CD14-positive monocyte (primary cell): ENCODE results near the gene PLEKHG1. TPM values are rescaled to one million over a fixed set of nuclear protein-coding genes. Genes with fewer than 3 reads are reported as not detected.

ENCODE experiments used
- DNase-seq, 3 donors: peaks; one replicate each; pipeline ENCODE4 v3.0.0-alpha.2; 2011 to 2022
- H2AFZ ChIP-seq: 2 replicates; pipeline ENCODE4 v1.6.0; 2012; ENCODE audit warnings: mild to moderate bottlenecking, low read depth, low read length, inconsistent platforms; ENCODE audit not compliant: insufficient read depth, poor library complexity, severe bottlenecking
- H3K27ac ChIP-seq, 2 donors: 1 replicate in 1 of 2; 2 replicates in 1 of 2; pipeline ENCODE4 v1.5.1; 2012 to 2013; ENCODE audit warnings: low read length in 2 of 2, control low read depth in 1 of 2, inconsistent platforms in 1 of 2, low read depth in 1 of 2, mild to moderate bottlenecking in 1 of 2
- H3K27me3 ChIP-seq, 2 donors: one replicate each; pipeline versions ENCODE4 v1.6.0 to v1.6.1; 2011 to 2013; ENCODE audit warnings: low read length in 2 of 2; ENCODE audit not compliant: control insufficient read depth in 2 of 2, insufficient read depth in 2 of 2
- H3K36me3 ChIP-seq, 2 donors: replicated peaks in 1 of 2; 1 replicate in 1 of 2; 2 replicates in 1 of 2; pipeline versions ENCODE4 v1.5.1 to v1.6.1; 2012 to 2013; ENCODE audit warnings: low read length in 2 of 2, control low read depth in 1 of 2, inconsistent platforms in 1 of 2, mild to moderate bottlenecking in 1 of 2; ENCODE audit not compliant: insufficient read depth in 2 of 2, control insufficient read depth in 1 of 2
- H3K4me1 ChIP-seq, 2 donors: 1 replicate in 1 of 2; 2 replicates in 1 of 2; pipeline versions ENCODE4 v1.5.1 to v1.6.1; 2012 to 2013; ENCODE audit warnings: low read length in 2 of 2, control low read depth in 1 of 2, inconsistent platforms in 1 of 2, mild to moderate bottlenecking in 1 of 2, moderate library complexity in 1 of 2; ENCODE audit not compliant: insufficient read depth in 2 of 2, control insufficient read depth in 1 of 2
- H3K4me2 ChIP-seq: replicated peaks from 2 replicates; pipeline ENCODE3; 2012; ENCODE audit warnings: low read length, moderate library complexity, mild to moderate bottlenecking; ENCODE audit not compliant: poor library complexity, severe bottlenecking; ENCODE audit errors: extremely low read depth
- H3K4me3 ChIP-seq, 3 experiments: fragments of 200-600 bp in 1 of 3; sonication (generic) in 1 of 3; replicated peaks in 1 of 3; 1 replicate in 2 of 3; 2 replicates in 1 of 3; pipeline ENCODE4 v1.5.1; 2011 to 2013; ENCODE audit warnings: low read length in 3 of 3, mild to moderate bottlenecking in 3 of 3, control low read depth in 2 of 3, low read depth in 2 of 3, inconsistent platforms in 1 of 3, moderate library complexity in 1 of 3
- H3K79me2 ChIP-seq: 2 replicates; pipeline ENCODE4 v1.6.0; 2012; ENCODE audit warnings: mild to moderate bottlenecking, control low read depth, inconsistent platforms, low read length, moderate library complexity; ENCODE audit not compliant: insufficient read depth
- H3K9ac ChIP-seq: 2 replicates; pipeline ENCODE4 v1.6.0; 2017; ENCODE audit warnings: low read length, mild to moderate bottlenecking; ENCODE audit not compliant: insufficient read depth, poor library complexity, severe bottlenecking
- H3K9me3 ChIP-seq, 2 donors: replicated peaks in 1 of 2; 1 replicate in 1 of 2; 2 replicates in 1 of 2; pipeline versions ENCODE4 v1.5.1 to v1.6.1; 2012 to 2013; ENCODE audit warnings: low read length in 2 of 2, control low read depth in 1 of 2; ENCODE audit not compliant: control insufficient read depth in 1 of 2, insufficient read depth in 1 of 2
- H4K20me1 ChIP-seq: 2 replicates; pipeline ENCODE4 v1.6.0; 2012; ENCODE audit warnings: mild to moderate bottlenecking, low read length, control low read depth, moderate library complexity; ENCODE audit not compliant: insufficient read depth
- H3K27ac Mint-ChIP-seq, 7 donors: one replicate each; pipeline ENCODE4 v1.8.0; 2020; ENCODE audit warnings: mild to moderate bottlenecking in 7 of 7, mixed read lengths in 7 of 7, moderate library complexity in 6 of 7, inconsistent platforms in 2 of 7
- H3K27me3 Mint-ChIP-seq, 3 donors: one replicate each; pipeline ENCODE4 v1.8.0; 2021 to 2022; ENCODE audit warnings: low read depth in 3 of 3, mild to moderate bottlenecking in 3 of 3, mixed read lengths in 3 of 3, moderate library complexity in 3 of 3, inconsistent platforms in 1 of 3
- H3K36me3 Mint-ChIP-seq, 2 donors: one replicate each; pipeline ENCODE4 v1.8.0; 2020; ENCODE audit warnings: mixed read lengths in 2 of 2, inconsistent platforms in 1 of 2, mild to moderate bottlenecking in 1 of 2
- H3K4me1 Mint-ChIP-seq: one replicate; pipeline ENCODE4 v1.8.0; 2020; ENCODE audit warnings: mild to moderate bottlenecking, mixed read lengths
- H3K4me3 Mint-ChIP-seq, 2 donors: one replicate each; pipeline ENCODE4 v1.8.0; 2020; ENCODE audit warnings: mild to moderate bottlenecking in 2 of 2, mixed read lengths in 2 of 2, moderate library complexity in 1 of 2
- H3K9me3 Mint-ChIP-seq, 7 donors: one replicate each; pipeline ENCODE4 v1.8.0; 2020 to 2022; ENCODE audit warnings: mixed read lengths in 7 of 7, mild to moderate bottlenecking in 6 of 7, moderate library complexity in 6 of 7, inconsistent platforms in 2 of 7
- CTCF ChIP-seq: fragments of 200-600 bp; IDR thresholded peaks from one replicate; pipeline ENCODE4 v1.8.0; 2022; ENCODE audit warnings: antibody characterized with exemption, mild to moderate bottlenecking
- WGBS: methylation state at CpG from one replicate; pipeline ENCODE4 v1.1.5; 2013; ENCODE audit warnings: missing lambda C conversion rate; ENCODE audit not compliant: insufficient coverage; 5-methylcytosine and 5-hydroxymethylcytosine counted together
- intact Hi-C, 2 donors: fragments of 100-400 bp; cut with micrococcal nuclease; formaldehyde crosslinking; loops; one replicate each; pipeline versions ENCODE4 v1.15.0 to v1.15.1; 2023
- polyA plus RNA-seq, 3 donors: library from polyadenylated mRNA; depleted of rRNA in 1 of 3; unstranded in 2 of 3; stranded (reverse) in 1 of 3; fragments of 300-500 nt in 2 of 3; fragments of >200 nt in 1 of 3; fragmentation: Illumina TruSeq in 2 of 3; gene quantifications; 1 replicate in 2 of 3; 2 replicates in 1 of 3; pipeline ENCODE4 v1.2.3, GENCODE V29; 2012 to 2021

PLEKHG1 gene
- polyA plus RNA-seq, 3 donors = 0.02 to 0.15 (median 0.08) TPM

- TF ChIP-seq CTCF = no peak
- H4K20me1 ChIP-seq = no peaks in the 10 kb centered on the region
- intact Hi-C loops = no loop called here
- H3K79me2 ChIP-seq = no peaks in the 10 kb centered on the region
- H3K36me3 ChIP-seq = no peaks in the 10 kb centered on the region
- H3K27me3 Mint-ChIP-seq = peaks cover 58 to 74% (median 58%) of the 10 kb centered on the region in 3 donors
- no peak overlapping the region for H3K9ac ChIP-seq
- 94% methylated on average over 2 of the region's 4 CpGs for WGBS
- peak overlapping the region; percentile 10 to 87 for H3K4me3 Mint-ChIP-seq
- H3K36me3 Mint-ChIP-seq = peaks cover 3 to 4% of the 10 kb centered on the region in 2 donors
- no peak for DNase-seq
- H3K27me3 ChIP-seq = peaks cover 72 to 79% of the 10 kb centered on the region in 2 donors
- peaks cover 0 to 11% (median 6%) of the 10 kb centered on the region in 7 donors for H3K9me3 Mint-ChIP-seq
- no peak overlapping the region for H3K27ac ChIP-seq
- H3K9me3 ChIP-seq = peaks cover 0 to 20% of the 10 kb centered on the region in 2 donors
- H3K27ac Mint-ChIP-seq = no peak overlapping the region
- no peak overlapping the region for H2AFZ ChIP-seq
- H3K4me1 Mint-ChIP-seq = peaks cover 13% of the 10 kb centered on the region
- H3K4me3 ChIP-seq = no peak overlapping the region
- peaks cover 11 to 12% of the 10 kb centered on the region in 2 donors for H3K4me1 ChIP-seq
- no peak overlapping the region for H3K4me2 ChIP-seq
These were observed 1.8 kb downstream of the PLEKHG1 start for GRCh38 chr6:150601439-150601838.

GRCh38 chr6:150603176-150603575 is 3.5 kb downstream of the PLEKHG1 start:
- intact Hi-C loops = no loop called here
- Histone ChIP-seq H3K4me2 (no peak overlapping the region), H3K4me3 (no peak overlapping the region), H3K79me2 (no peaks in the 10 kb centered on the region), H3K9me3 (peaks cover 0 to 20% of the 10 kb centered on the region in 2 donors), H4K20me1 (no peaks in the 10 kb centered on the region), H3K36me3 (no peaks in the 10 kb centered on the region), H3K4me1 (peaks cover 11 to 12% of the 10 kb centered on the region in 2 donors), H3K9ac (no peak overlapping the region), H3K27ac (no peak overlapping the region), H2AFZ (no peak overlapping the region), H3K27me3 (peaks cover 66 to 71% of the 10 kb centered on the region in 2 donors)
- no peak for TF ChIP-seq CTCF
- Mint-ChIP-seq H3K36me3 (peaks cover 3 to 4% of the 10 kb centered on the region in 2 donors), H3K27ac (no peak overlapping the region), H3K9me3 (peaks cover 0 to 11% (median 6%) of the 10 kb centered on the region in 7 donors), H3K4me3 (no peak overlapping the region), H3K27me3 (peaks cover 46 to 69% (median 55%) of the 10 kb centered on the region in 3 donors), H3K4me1 (peaks cover 13% of the 10 kb centered on the region)
- WGBS = 100% methylated on average over 1 of the region's 4 CpGs
- DNase-seq = no peak
